HG02943 (cell line): ENCODE results near the gene OXTR.

Experiments used
- ATAC-seq: cut with Tn5 transposase; IDR thresholded peaks from one replicate; pipeline ENCODE4 v1.9.1; 2021; ENCODE audit warnings: mild to moderate bottlenecking, low read depth, moderate library complexity; ENCODE audit not compliant: unreplicated experiment

OXTR gene

GRCh38 chr3:8767667-8768363 is 1.6 kb downstream of the OXTR start:
- ATAC-seq, result peak; percentile 53

- no peak for ATAC-seq
Observed at GRCh38 chr3:8767256-8767666, 2.2 kb downstream of the OXTR start.

GRCh38 chr3:8766148-8766547 is 3.3 kb downstream of the OXTR start:
- ATAC-seq, result no peak

- ATAC-seq, result no peak
Observed at GRCh38 chr3:8765528-8765927, 3.9 kb downstream of the OXTR start.

GRCh38 chr3:8764528-8764927 is 4.9 kb downstream of the OXTR start:
- no peak for ATAC-seq

GRCh38 chr3:8762607-8763377 is 6.6 kb downstream of the OXTR start:
- no peak for ATAC-seq

- ATAC-seq, result no peak
Observed at GRCh38 chr3:8761866-8762265, 7.5 kb downstream of the OXTR start.

- ATAC-seq, result no peak
Observed at GRCh38 chr3:8760506-8760905, 8.9 kb downstream of the OXTR start.

GRCh38 chr3:8760091-8760490 is 9.3 kb downstream of the OXTR start:
- ATAC-seq, result no peak

- no peak for ATAC-seq
Observed at GRCh38 chr3:8759038-8759707, 10.2 kb downstream of the OXTR start.

GRCh38 chr3:8757551-8758518 is 11.6 kb downstream of the OXTR start:
- no peak for ATAC-seq

- no peak for ATAC-seq
Observed at GRCh38 chr3:8756671-8757070, 12.7 kb downstream of the OXTR start.

- ATAC-seq, result no peak
Observed at GRCh38 chr3:8755564-8756237, 13.7 kb downstream of the OXTR start.

- ATAC-seq, result no peak
Observed at GRCh38 chr3:8755097-8755496, 14.3 kb downstream of the OXTR start.

GRCh38 chr3:8752832-8753231 is 16.6 kb downstream of the OXTR start:
- ATAC-seq, result no peak

- no peak for ATAC-seq
Observed at GRCh38 chr3:8749316-8749715, 20.1 kb downstream of the OXTR start.

- ATAC-seq, result no peak
Observed at GRCh38 chr3:8746780-8747345, 22.6 kb downstream of the OXTR start.

GRCh38 chr3:8745619-8746370 is 23.6 kb downstream of the OXTR start:
- no peak for ATAC-seq

- no peak for ATAC-seq
Observed at GRCh38 chr3:8743911-8744310, 25.5 kb downstream of the OXTR start.
